HG03108 (cell line): Measurements from ENCODE around the gene GPR35.

ENCODE experiments used
- ATAC-seq: cut with Tn5 transposase; IDR thresholded peaks from one replicate; pipeline ENCODE4 v1.9.1; 2021; ENCODE audit warnings: moderate library complexity; ENCODE audit not compliant: unreplicated experiment

The GPR35 gene

DNA sequence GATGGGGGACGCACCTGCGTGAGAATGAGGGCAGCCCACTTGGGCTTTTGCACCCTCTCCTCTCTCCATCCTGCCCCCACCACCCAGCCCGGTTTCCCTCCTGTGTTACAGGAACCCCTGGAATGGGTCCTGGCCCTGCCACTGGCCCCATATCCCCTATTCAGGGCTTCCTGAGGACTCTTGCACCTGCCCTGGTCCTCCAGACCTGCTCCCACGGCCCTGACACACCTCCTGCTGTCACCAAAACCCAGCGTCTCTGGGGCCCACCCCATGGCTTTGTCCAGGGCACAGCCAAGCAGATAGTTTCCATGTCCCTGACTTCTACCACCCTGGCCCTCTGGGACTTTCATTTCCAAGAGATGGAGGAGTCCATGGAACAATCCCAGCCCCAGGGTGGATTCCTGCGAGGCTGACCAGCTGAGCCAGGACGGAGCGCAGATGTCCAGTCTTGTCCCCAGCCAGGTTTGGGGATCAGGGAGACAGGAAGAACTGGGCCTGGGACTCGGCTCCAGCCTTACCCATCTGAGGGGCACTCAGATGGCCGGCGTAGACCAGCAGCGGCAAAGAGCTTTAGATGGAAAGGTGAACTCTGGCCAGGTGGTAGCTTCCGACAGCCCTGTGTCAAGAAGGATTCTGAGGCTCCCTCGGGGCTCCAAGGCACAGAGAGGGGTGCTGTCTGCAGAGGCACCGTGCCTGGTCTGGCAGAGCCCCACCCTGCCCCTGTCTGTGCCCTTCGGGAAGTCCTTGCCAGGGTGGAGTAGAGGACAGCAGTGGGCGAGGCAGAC lies 12.0 kb downstream of the GPR35 start:
- no peak for ATAC-seq

DNA sequence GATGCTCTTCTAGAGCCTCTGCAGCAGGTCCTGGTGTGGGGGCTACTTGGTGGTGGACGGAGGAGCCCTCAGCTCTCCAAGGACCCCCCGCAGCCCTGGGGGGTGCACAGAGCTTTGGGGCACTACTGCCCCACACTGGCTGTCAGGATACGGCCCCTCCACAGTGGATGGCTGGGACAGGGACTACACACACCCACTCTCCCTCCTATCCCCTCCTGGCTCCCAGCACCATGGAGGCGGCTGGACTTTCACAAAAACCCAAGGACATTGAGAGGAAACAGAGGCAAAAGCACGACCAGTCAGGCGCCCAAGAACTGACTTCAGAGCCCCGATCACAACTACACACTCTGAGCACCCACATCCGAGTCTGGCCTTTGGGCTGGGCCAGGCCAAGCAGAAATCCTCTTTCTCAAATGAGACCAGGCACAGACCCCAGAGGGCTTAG lies 12.6 kb downstream of the GPR35 start:
- no peak for ATAC-seq

DNA sequence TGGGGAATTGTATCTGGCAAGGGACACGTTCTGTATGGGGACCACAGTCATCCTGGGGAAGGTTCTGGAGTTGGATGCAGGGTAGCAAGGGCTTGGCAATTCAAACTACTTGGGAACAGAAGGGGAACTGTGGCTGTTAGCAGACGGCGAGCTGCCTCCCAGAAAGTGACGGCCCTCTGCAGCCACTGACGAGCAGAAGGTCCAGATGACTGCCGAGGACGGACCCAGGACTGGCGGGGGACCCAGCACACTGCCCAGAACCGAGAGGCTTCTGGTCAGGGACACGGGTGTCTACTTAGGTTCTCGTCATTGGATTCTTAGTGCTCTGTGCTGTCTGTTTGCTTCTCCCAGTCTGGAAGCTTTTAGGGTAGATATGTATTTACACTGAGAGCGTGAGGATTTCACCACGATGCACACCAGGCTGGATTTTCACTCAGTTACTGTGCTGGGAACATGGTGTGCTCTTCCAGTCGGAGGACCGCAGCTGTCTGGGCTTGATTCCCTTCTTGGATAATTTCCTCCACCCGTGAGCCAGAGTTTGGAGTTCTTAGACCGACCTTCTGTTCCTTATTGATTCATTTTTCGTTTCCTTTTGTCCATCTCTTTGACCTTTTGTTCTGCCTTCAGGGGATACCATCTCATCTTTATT lies 13.4 kb downstream of the GPR35 start:
- ATAC-seq = no peak

DNA sequence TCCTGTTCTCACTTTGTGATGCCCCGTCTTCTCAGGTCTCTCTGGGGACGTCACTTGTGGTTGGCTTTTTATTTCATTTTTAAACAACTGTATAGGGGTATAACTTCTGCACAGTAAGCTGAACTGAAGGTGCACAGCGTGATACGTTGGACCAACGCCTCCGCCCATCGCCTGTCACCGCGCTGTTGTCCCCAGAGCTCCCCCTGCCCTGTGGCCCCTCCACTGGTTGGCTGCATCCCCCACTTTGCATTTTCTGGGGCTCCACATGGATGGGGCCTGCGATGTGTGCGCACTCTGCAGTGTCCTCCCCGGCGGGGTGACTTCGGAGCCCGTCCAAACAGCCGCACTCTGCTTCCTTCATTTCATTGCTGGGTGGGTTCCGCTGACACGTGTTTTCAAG lies 14.3 kb downstream of the GPR35 start:
- ATAC-seq = no peak

DNA sequence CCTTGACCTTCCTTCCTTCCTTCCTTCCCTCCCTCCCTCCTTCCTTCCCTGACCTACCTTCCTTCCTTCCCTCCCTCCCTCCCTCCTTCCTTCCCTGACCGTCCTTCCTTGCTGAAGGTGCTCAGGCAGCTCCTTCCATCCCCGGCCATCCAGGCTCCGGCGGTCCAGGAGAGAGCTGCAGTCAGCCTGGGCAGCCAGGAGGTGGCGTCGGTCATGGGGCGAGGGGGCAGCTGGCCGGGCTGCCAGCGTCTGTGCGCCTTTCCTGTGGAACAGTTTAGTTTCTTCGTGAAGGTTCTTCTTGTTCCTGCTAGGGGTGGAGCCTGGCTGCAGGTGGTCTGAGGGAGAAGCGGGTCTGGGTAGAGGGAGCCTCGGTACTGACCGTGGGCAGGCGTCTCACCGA lies 15.7 kb downstream of the GPR35 start:
- no peak for ATAC-seq

DNA sequence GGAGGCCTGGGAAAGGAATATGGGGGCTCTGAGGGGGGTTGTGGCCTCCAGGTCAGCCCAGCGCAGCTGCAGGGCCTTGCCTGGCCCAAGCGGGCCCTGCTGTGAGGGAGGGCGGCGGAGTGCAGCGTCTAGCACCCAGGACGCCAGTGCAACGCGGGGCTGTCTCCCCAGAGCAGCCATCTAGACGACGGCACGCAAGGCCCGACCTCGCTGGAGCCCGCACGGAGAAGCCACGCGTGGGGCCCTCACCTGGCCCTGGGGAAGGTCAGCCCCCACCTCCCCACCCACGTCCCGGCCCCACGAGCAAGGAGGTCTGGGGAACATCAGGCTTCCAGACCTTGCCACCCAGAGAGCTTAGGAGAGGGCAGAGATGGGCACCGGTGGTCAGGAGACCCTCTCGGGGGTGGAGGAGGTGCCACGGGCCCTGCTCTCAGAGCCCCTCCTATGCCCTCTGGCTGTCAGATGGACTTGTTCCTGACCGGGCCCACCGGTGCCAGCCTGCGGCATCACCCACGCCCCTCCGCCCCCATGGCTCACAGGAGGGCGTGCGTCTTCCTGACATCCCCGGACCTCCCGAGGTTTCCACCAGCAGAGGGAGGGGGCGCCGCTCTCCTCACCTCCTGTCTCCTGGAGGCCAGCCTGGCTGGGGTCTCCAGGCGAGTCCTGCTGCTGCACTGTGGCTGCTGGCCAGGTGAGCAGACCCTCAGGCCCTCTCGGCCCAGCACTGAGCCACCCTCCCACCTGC lies 17.0 kb downstream of the GPR35 start:
- ATAC-seq = no peak

DNA sequence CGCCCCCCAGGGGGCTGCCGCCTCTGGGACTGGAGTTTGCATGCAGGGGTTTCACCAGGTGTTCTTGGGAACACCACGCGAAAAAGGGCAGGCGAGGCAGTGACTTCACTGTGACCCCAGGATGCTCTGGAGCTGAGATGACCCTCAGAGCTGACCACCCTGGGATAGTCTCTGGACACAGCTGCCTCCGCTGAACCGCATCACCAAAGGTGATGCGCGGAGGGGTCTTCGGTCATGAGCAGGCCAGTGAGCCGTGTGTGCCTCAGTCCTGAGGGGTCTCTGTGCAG lies 17.5 kb downstream of the GPR35 start:
- ATAC-seq = no peak

DNA sequence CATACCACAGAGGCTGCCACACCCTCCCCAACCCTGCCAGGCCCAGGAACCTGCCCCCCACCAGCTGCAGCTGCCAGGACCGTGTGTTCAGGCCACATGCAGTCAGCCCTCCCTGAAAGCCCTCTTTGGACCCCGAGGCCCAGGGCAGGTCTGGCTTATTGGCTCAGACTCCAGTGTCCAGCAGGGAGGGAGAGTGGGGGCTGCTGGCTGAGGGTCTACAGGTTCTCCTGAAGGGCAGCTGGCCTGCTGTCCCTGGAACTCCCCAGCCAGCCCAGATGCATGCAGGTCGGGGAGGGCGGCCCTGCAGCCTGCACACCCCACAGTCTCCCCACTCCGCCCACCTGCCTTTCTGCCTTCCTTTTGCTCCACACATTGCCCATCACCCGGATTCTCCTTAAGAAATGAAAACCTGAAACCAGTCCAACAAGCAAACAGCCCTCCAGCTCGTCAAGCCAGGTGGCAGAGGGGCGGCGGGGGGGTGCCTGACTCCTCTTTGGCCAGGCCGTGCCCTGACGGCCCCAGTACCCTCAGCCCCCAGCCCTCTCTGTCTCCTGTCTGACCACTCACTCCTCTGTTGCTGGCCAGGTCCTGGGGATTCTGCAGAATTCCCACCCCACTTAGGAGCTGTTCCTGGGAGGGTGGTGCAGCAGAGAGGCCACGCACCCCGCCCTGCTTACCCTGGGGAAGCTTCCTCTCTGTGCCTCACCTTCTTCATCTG lies 18.0 kb downstream of the GPR35 start:
- ATAC-seq = no peak

DNA sequence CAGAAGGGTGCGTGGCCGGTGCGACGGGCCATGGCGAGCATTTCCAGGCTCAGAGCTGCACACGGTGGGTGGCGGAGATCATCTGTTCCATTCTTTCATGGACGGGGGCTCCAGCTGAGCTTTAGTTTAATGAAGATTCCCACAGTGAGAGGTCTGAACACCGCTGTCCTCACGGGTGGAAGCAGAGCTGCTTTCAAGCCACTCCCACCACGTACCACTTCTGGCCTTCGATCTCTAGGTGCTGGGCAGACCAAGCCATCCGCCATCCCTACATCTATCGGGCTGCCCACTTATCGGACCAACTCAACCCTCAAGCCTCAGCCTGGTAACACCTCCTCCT lies 18.5 kb downstream of the GPR35 start:
- no peak for ATAC-seq

DNA sequence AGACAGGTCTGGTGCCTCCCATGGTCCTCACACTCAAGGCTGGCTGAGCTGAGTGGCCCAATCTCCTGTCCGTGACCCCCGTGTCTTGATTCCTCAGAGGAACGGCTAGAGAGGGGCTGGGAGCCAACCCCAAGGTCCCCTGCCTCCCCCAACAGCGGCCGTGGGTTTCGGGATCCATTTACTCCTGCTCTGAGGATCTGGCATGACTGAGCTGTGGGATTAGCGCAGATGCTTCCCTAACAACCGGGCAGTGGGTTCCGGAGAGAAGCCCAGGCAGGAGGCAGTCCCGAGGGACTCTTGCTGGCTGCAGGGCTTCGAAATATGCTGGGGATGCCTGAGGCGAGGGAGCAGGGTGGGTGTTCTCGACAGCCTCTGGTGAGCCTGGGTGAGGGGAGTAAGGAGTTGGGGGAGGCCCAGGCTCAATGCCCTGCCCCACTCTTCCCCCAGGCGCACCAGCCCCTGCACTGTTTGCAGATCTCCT lies 18.9 kb downstream of the GPR35 start:
- no peak for ATAC-seq

DNA sequence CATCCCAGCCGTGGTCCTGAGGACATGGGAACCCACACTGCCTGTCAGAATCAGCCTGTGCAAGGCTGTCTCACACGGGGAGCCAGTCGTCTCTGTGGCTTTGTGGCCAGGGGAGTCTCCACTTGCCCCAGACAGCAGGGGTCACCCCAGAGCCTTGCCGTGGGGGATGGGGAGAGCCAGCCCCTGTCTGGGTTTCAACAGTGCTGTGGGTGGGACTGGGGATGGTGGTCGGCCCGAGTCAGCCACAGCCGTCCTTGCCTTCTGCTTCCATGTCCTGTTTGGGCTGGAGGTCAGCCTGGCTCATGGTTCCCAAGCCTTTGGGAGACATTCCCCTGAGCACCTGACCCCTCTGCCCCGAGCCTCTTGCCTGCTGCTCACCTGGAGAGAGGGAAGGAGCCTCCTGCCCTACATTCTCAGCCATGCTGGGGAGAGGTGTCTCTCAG lies 19.6 kb downstream of the GPR35 start:
- ATAC-seq = no peak

DNA sequence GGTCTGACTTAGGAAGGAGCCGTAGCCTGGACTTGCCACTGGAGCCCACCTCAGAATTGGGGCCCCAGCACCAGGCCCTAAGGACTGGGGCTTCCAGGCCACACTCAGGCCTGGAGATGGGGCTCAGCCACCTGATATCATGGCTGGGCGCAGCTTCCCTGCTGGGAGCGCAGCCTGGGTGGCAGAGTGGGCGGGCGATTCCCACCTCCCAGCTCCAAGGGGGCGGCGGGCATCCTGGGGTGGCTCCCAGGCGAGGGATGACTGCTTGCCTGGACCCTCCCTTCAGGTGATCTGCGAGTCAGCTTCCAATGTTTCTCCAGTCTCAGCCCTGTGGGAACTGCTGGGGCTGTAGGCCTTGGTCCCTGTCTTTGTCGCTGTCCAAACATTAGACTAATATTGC lies 20.1 kb downstream of the GPR35 start:
- ATAC-seq = no peak

DNA sequence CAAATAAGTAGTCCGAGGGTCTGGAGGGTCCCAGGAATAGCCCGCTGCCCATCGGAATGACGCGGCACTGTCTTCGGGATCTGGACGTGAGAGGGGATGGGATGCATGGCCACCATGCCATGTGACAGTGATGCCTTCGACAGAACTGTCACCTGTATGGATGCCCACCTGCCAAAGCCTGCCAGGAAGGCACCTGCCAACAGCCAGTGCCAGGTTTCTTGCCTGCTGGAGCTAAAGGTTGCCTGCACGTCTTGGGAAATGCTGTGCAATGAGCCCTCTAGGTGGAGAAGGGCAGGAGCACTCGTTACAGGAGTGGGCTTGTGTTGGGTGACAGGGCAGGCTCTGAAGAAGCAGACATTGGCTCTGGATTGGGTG lies 20.5 kb downstream of the GPR35 start:
- no peak for ATAC-seq

DNA sequence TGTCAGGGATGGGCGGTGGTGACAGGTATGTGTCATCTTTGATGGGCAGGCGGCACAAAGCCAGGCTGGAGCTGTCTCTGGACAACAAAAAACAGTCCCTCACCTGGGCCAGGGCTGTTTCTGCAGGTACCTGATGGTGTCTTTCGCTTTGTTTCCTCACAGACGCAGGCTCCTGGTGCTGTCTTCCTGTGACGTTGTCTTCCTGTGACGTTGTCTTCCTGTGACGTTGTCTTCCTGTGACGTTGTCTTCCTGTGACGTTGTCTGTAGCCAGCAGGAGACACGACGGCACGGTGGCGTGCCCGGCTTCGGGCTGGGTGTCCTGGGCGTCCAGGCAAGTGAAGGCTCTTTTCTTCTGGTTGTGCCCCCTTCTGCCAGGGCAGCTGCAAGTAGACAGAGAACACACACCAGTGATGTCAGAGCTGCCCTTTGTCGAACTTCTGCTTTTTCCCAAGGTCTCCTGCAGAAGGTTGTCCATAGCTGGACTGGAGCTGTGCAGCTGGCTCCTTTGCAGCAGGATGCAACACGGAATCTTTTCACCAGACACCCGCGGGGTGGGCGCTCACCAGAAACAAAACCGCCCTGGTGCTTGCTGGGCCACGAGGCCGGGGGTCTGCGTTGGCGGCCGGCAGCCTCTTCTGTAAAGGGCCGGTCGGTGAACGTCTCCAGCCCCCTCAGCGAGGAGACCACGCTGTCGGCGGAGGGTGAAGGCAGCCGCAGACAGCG lies 21.1 kb downstream of the GPR35 start:
- no peak for ATAC-seq

DNA sequence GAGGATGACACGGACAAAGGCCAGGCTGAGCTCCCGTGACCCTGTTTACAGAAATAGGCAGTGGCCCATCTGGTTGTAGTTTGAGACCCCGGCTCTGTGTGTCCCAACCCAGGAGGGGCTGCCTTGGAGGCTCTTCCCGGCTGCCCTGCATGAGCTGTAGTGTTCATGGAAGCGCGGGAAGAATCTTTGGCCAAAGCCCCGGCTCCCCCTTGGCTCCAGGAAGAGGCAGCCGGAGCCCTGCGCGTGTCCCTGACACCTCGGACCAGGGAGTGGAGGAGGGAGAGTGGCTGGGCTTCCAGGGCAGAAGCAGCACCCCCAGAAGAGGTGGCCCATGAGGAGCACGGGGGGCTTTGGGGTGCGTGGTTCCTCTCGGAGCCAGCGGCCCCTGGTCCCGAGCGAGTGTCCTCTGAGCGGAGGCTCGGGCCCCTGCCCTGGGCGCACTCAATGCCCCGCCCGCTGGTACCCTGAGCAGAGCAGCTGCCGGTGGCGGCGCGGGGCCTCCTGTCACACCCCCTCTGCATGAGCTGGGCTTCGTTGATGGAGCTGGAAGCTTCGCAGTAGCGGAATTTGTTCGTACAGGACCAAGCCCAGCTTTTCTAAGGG lies 21.7 kb downstream of the GPR35 start:
- ATAC-seq = no peak

DNA sequence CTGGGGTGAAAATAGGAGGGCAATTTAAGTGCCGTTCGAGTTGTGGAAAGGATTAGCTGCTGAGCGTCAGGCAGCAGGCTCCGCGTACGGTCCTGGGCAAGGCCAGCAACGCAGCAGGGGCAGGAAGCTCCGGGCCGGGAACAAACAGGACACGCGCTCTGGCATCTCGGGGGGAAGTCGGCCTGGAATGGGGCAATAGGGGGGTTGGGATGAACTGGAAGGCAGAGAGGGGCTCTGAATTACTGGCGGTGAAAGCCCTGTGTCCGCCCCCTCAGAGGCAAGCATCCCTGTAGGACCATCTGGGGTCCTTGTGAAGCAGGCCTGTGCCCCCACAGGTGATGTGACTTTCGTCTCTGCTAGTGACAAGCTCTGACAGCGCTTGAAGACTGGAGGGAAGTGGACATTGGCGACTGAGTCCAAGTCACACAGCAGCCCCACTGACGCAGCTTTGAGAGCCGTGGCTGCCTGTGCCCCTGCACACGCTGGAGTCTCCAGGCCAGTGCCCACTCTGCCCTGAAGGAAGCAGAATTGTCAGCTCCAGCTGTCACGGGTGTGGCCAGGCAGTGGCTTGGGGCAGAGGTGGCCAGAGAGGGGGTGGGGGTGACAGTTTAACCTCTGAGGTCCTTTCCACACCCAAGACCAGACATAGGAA lies 22.3 kb downstream of the GPR35 start:
- ATAC-seq = no peak

DNA sequence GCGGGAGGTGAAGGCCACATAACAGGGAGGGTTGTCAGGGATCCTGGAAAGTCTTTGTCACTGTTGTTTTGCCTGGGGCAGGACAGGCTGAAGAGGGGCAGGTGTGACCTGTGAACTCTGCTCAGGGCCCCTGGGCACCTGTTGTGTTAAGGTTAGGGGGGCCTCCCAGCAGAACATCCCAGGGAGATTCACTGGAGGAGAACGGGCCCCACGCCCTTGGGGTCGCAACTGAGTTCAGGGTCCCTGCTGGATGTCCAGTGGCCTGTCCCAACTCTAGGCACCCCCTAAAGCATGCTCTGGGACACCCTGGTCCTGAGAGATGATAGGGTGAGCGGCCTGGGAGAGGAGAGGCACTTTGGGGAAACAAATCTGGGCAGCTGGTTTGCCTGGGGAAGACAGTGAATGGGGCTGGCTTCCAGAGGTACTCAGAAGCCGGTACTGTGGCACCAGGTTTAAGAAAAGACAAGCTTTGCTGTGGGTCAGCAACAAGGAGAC lies 22.9 kb downstream of the GPR35 start:
- no peak for ATAC-seq

DNA sequence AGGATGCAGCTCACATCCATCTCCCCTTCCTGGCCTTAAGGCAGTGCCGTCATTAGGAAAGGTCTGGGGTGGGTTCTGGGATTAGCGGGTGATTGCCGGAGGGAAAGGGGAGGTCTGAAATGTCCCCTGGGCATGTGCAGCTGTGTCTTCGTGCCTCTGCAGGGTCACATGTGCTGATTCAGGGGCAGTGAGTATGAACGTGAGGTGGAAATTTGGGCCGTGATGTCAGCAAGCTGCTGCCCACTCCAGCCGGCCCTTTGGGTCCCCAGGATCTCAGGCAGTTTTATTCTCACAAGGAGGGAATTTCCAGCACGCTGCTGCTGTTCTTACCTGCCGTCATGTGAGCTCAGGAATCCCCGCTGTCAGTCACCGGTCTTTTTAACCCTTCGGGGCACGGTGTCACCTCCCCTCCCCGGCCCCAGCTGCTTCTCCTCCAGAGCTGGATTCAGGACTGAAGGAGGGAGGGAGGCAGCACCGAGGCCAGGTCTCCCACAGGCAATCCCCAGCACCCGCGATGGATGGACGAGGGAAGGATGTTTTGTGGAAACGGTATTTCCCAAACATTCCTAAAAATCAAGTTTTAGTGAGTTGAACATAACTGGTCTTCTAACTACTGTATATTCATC lies 23.5 kb downstream of the GPR35 start:
- ATAC-seq = no peak

DNA sequence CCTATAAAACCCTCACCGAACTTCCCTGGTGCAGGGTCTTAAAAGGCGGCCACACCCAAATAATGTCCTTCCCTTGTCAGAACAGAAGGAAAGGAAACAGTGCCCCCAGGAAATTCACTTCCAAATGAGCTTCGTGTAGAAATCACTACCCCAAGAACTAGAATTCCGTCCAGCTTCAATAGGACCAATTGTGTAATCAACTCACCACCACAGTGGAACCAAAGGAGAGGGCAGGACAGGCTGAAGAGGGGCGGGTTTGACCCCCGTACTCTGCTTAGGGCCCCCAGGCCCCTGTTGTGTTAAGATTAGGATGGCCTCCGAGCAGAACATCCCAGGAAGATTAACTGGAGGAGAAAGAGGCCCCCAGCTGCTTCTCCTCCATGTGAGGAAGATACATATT lies 24.1 kb downstream of the GPR35 start:
- no peak for ATAC-seq
